Breast epithelium (tissue), 4 donors: ENCODE measurements around the gene DNMT3L. TPM values are rescaled to one million over a fixed set of nuclear protein-coding genes. Genes with fewer than 3 reads are reported as not detected.
"Not testable (repeated sequence)": the region's sequence is repeated elsewhere in the genome, so short reads cannot be mapped to it uniquely, and the experiment has no call there.

Source experiments
- DNase-seq, 2 donors: peaks; one replicate each; pipeline ENCODE4 v3.0.0-alpha.2; 2019; ENCODE audit warnings: low spot score in 2 of 2
- H3K27ac ChIP-seq, 2 donors: fragments of 200-600 bp; sonication (generic) in 1 of 2; one replicate each; pipeline ENCODE4 v1.5.1; 2016 to 2019; ENCODE audit warnings: mild to moderate bottlenecking in 1 of 2
- H3K27me3 ChIP-seq, 2 donors: fragments of 200-600 bp; sonication (generic) in 1 of 2; one replicate each; pipeline versions ENCODE4 v1.5.1 to v1.6.0; 2017 to 2019; ENCODE audit warnings: control low read depth in 1 of 2, mild to moderate bottlenecking in 1 of 2
- H3K36me3 ChIP-seq: fragments of 200-600 bp; one replicate; pipeline ENCODE4 v1.5.1; 2019
- H3K4me1 ChIP-seq, 2 donors: fragments of 200-600 bp; sonication (generic); one replicate each; pipeline ENCODE4 v1.5.1; 2016 to 2019; ENCODE audit warnings: control low read depth in 1 of 2
- H3K4me3 ChIP-seq, 3 donors: fragments of 200-600 bp; sonication (generic); 1 replicate in 2 of 3; 2 replicates in 1 of 3; pipeline ENCODE4 v1.5.1; 2016 to 2019; ENCODE audit warnings: mild to moderate bottlenecking in 3 of 3, moderate library complexity in 2 of 3
- H3K9me3 ChIP-seq, 2 donors: fragments of 200-600 bp; sonication (generic) in 1 of 2; one replicate each; pipeline ENCODE4 v1.5.1; 2016 to 2019; ENCODE audit warnings: control low read depth in 1 of 2
- POLR2A ChIP-seq: fragments of 450-650 bp; IDR thresholded peaks from one replicate; pipeline ENCODE4 v1.6.1; 2016; ENCODE audit warnings: antibody characterized with exemption, mild to moderate bottlenecking, moderate library complexity
- POLR2AphosphoS5 ChIP-seq, 3 donors: sonication (generic); formaldehyde crosslinking; IDR thresholded peaks; one replicate each; pipeline ENCODE4 v1.6.1; 2017; ENCODE audit warnings: antibody characterized with exemption in 3 of 3
- intact Hi-C: fragments of 100-400 bp; cut with DNase I; formaldehyde crosslinking; loops from one replicate; pipeline ENCODE4 v1.15.1; 2023; ENCODE audit warnings: low total_unique reads
- total RNA-seq, 3 donors: library from RNA; depleted of rRNA; stranded (reverse); fragments of >200 nt; gene quantifications; one replicate each; pipeline ENCODE4 v1.1.0, GENCODE V29; 2016
- TF ChIP-seq, protein P1 (sequence below), 3 donors: fragments of 450-650 bp; IDR thresholded peaks; one replicate each; pipeline ENCODE4 v1.5.1; 2016 to 2017; ENCODE audit warnings: antibody characterized with exemption in 3 of 3, mild to moderate bottlenecking in 3 of 3, moderate library complexity in 3 of 3

The DNMT3L gene
- total RNA-seq, 3 donors from 2014 or later: not detected

DNA sequence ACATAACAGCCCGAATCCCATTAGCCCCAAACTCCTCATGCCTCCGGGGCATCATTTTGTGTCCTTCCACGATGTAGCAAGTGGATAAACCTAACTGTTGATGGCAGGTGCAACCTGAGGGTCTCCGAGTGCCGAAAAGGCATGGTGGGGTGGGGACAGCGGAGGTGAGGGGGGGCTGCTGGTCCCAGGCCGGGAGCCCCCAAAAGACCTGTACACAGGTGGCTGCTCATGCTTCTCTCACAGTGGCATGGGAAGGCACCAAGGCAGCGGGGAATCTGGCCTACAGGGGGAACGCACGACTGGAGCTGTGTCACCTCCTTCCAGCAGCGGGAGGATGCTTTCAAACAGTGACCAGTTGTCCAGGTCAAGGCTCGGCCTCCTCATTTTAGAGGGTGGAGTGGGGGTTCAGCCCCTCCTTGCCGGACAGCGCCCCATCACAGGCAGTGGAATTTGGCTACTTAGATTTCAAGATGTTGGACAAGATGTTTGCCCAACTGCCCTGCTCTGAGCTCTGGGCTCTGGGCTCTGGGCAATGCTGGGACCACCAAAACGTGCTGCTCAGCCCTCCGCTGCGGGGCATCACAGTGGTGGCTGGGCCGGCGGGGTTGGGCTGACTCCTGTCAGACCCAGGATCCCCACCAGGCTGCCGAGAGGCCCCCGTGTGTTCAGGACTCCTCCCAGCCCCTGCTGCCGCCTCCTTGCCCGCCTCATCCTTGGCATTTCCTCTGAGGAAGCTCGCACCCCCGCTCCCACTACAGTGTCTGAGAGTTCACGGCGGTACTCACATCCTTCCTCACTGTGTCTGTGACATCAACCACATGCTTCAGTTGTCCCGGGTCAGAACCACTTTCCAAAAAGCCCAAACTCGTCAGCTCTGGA lies 7.6 kb downstream of the DNMT3L start:
- Histone ChIP-seq H3K4me1 (no peaks in the 10 kb centered on the region), H3K36me3 (no peaks in the 10 kb centered on the region), H3K4me3 (no peak overlapping the region), H3K27ac (no peak overlapping the region), H3K9me3 (no peaks in the 10 kb centered on the region), H3K27me3 (no peaks in the 10 kb centered on the region)
- TF ChIP-seq POLR2A (no peak), POLR2AphosphoS5 (IDR thresholded peaks at IDR 0.05) (no peak)
- TF ChIP-seq, protein P1, sequence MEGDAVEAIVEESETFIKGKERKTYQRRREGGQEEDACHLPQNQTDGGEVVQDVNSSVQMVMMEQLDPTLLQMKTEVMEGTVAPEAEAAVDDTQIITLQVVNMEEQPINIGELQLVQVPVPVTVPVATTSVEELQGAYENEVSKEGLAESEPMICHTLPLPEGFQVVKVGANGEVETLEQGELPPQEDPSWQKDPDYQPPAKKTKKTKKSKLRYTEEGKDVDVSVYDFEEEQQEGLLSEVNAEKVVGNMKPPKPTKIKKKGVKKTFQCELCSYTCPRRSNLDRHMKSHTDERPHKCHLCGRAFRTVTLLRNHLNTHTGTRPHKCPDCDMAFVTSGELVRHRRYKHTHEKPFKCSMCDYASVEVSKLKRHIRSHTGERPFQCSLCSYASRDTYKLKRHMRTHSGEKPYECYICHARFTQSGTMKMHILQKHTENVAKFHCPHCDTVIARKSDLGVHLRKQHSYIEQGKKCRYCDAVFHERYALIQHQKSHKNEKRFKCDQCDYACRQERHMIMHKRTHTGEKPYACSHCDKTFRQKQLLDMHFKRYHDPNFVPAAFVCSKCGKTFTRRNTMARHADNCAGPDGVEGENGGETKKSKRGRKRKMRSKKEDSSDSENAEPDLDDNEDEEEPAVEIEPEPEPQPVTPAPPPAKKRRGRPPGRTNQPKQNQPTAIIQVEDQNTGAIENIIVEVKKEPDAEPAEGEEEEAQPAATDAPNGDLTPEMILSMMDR (IDR thresholded peaks at IDR 0.05): no peak
- DNase-seq: no peak
- intact Hi-C loops: no loop called here

DNA sequence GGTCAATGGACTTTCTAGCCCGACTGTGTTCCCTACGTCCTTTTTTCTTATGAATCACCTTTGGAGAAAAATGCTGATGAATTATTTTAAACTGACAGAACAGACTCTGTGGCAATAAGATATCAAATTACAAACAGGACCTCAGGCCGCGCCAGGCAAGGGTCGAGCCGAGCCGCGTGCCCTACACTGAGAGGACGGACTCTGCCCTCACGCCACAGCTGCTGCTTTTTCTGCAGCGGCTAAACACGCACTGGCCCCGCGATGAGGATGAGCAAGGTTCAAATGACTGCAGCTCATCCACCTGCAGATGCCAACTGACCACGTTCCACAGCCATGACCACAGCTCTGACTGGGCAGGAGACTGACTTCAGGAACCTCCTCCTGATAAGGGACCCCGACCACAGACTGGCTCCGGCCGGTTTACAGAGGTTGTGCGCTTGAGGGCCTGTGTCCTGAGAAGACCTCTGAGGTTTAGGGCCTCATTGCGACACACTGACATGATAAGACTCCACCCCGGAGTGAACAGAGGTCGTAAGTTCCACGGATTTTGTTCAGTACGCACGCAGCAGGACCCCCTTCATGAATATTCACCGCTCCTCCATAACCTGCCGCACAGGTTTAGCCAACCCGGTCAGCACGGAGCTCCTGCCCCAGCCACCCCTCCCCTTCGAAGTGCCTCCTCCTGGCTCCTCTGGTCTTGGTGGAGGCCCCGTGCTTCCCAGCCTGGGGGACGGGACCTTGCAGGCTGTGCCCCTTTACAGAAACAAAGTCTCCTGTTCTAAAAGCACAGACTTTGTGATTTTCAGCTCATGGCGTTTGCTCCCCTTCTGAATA lies 12.3 kb downstream of the DNMT3L start:
- intact Hi-C loops, DNase-seq: not testable (repeated sequence)

DNA sequence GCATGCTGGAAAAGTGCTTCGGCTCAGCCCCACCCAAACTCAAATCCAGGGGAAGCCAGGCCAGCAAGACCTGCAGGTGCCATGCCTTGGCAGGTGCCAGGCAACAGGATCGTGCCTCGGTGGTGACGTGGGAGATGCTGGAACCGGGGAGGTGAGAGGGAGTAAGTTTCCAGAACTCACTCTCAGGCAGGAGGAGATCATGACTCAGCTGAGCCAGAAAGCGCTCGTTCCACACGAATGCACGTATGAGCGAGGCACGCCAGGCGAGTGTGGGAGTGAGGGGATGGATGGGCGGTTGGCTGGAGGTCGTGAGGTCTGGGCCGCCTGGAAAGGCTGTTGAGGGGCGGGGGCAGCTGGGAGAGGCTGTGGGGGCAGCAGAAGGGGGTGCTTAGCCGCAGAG lies 13.8 kb downstream of the DNMT3L start:
- H3K27me3 ChIP-seq, DNase-seq, H3K36me3 ChIP-seq, H3K9me3 ChIP-seq, H3K4me1 ChIP-seq, H3K27ac ChIP-seq, H3K4me3 ChIP-seq, intact Hi-C loops: not testable (repeated sequence)

More for the DNA sequence above, 12.3 kb downstream of the DNMT3L start:
- not testable (repeated sequence) for H3K36me3 ChIP-seq, H3K27me3 ChIP-seq, H3K4me1 ChIP-seq, H3K4me3 ChIP-seq, H3K9me3 ChIP-seq, H3K27ac ChIP-seq

DNA sequence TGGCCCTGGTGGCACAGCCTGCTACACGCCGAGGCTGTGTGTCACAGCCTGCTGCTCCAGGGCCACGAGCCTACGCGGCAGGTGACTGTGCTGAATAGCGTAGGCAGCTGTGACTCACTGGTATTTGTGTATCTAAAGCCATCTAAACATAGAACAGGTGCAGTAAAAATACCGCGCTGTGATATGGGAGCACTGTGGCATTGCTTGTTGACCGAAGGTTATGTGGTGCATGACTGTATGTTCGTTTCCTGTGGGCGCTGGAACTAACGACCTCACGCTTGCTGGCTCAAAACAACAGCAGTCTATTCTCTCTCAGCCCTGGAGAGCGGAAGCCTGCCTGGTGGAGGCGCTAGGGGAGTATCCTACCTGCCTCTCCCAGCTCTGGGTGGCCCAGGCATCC lies 17.7 kb downstream of the DNMT3L start:
- DNase-seq, H3K27me3 ChIP-seq, H3K4me3 ChIP-seq, H3K36me3 ChIP-seq, H3K4me1 ChIP-seq, H3K27ac ChIP-seq, intact Hi-C loops, H3K9me3 ChIP-seq: not testable (repeated sequence)

DNA sequence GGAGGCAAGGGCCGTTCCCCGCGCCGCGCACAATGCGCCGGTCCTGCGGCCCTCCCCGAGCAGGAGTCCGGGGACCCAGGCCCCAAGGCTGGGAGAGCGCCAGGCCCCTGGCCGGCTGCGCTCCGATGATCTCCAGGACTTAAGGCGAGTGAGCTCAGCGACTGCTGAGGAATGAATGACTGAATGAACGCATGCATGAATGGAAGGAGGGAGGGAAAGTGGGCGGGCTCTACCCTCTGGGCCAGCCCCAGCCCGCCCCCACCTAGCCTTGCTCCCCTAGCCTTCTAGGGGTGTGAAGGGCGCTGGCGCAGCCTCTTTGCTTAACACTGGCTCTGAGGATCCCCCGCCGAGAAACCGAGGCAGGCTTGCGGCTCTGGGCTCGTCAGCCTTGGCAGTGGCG lies 20.4 kb downstream of the DNMT3L start:
- H3K27me3 ChIP-seq, H3K4me3 ChIP-seq, DNase-seq, intact Hi-C loops, H3K27ac ChIP-seq, H3K9me3 ChIP-seq, H3K4me1 ChIP-seq, H3K36me3 ChIP-seq: not testable (repeated sequence)

DNA sequence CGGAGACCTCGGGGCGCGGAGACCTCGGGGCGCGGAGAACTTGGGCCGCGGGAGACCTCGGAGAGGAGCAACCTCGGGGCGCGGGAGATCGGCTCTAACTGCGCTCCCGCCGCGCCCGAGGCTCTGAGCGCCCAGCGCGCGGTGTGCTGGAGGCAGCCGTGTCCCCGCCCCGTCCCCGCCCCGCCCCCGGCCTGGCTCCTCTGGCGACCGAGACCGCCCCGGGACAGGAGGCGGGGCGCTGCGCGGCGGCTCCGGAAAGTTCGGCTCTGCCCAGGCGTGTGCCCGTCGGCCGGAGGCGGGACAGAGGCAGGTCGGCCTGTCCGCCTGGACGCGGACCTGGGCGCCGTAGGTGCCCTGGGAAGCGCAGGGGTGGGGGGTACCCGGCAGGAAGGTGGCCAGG lies 20.9 kb downstream of the DNMT3L start, which contains the start of gene ICOSLG:
TSS of gene ICOSLG (minus strand) at position 102 of the 400 bp plus-strand sequence. CDS start 126 bp downstream, outside the sequence.
- H3K27me3 ChIP-seq, H3K27ac ChIP-seq, H3K9me3 ChIP-seq, DNase-seq, intact Hi-C loops, H3K4me3 ChIP-seq, H3K36me3 ChIP-seq, H3K4me1 ChIP-seq: not testable (repeated sequence)

DNA sequence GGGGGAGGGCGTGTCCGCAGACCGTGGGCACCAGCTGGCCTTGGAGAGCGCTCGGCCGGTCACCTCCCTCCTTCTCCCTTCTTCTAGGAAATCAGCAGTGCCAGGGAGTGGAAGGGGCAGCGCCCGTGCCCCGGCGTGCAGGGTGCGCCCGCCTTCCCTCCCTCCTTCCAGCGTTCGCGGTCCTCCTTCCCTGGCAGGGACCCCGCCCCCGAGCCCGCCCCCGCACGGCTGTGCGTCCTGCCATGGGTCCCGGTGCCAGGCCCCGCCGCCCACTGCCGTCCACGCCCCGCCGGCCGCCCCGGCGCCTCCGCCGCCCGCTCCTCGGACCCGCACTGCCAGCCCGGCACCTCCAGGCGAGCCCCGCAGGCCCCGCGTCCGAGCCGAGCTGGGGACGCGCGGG lies 21.3 kb downstream of the DNMT3L start:
- H3K27ac ChIP-seq, intact Hi-C loops, H3K4me1 ChIP-seq, H3K36me3 ChIP-seq, H3K4me3 ChIP-seq, H3K9me3 ChIP-seq, DNase-seq, H3K27me3 ChIP-seq: not testable (repeated sequence)

DNA sequence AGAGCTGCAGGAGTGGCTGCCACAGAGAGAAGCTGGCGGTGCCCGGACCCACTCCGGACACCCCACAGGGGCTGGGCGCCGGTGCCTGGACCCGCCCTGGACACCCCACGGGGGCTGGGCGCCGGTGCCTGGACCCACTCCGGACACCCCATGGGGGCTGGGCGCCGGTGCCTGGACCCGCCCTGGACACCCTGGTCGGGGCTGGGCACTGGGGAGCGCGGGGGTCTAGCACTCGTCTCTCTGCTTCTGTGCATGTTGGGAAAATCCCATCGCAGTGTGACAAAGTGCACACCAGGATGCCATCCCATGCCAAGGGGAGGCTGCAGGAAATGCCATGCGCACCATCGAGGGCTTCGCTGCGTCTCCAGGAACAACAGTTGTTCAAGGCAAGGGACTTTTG lies 32.1 kb downstream of the DNMT3L start:
- H3K9me3 ChIP-seq, DNase-seq, H3K27me3 ChIP-seq, H3K27ac ChIP-seq, H3K4me1 ChIP-seq, H3K36me3 ChIP-seq, intact Hi-C loops, H3K4me3 ChIP-seq: not testable (repeated sequence)

DNA sequence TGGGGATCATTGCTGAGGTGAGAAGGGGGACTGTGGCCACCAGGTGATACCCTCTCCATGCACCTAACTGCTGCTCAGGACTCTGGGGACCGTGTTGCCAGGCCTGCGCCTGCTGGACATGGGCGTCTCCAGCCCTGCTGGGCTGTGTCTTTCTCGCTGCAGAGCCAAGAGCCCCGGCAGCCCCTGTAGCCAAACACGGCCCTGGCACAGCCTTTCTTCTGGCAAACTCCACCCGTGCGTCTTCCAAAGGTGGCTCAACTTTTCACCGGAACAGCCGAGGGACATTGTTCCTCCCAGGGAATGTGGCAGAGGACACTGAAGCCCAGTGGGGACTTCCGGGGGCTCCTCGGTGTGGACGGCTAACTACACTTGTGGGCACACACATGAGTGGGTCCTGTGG lies 33.6 kb downstream of the DNMT3L start:
- H3K4me1 ChIP-seq, intact Hi-C loops, H3K36me3 ChIP-seq, DNase-seq, H3K27me3 ChIP-seq, H3K9me3 ChIP-seq, H3K27ac ChIP-seq, H3K4me3 ChIP-seq: not testable (repeated sequence)

DNA sequence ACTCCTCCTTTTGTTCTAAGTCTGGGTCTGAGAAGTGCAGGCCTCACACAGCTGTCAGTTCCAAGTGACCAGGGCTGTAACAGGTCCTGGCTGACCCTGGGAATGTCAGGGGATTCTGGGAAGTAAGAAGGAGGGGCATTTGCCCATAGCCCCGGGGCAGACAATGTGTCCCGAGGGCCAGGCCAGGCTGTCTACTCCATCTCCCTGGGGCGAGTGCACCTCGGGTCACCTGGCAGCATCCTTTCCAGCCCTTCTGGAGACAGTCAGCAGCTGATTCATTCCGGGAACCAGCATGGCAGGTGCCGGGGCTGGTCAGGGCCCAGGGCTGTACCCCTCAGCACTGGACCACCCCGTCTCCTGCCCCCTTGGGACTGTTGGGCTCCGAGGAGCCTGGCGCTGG lies 34.1 kb downstream of the DNMT3L start:
- H3K36me3 ChIP-seq, H3K27me3 ChIP-seq, H3K9me3 ChIP-seq, H3K4me3 ChIP-seq, DNase-seq, H3K27ac ChIP-seq, intact Hi-C loops, H3K4me1 ChIP-seq: not testable (repeated sequence)

DNA sequence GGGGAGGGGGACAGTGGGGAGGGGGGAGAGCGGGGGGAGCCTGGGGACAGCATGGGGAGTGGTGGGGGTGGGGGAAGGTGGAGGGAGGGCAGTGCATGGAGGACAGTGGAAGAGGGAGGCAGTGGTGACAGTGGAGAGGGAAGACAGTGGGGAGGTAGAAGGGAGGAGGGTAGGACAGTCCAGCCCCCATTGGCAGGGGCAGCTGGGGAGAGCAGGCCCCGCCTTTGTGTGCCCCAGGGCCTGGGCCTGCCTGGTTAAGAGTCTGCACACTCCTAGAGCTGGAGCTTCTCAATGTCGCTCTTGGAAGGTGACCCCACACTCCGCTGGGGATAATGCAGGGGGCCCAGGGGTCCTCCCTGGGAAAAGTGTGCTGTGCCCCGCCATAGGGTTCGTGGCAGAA lies 36.1 kb downstream of the DNMT3L start:
- H3K4me3 ChIP-seq, H3K27ac ChIP-seq, H3K4me1 ChIP-seq, intact Hi-C loops, H3K9me3 ChIP-seq, H3K27me3 ChIP-seq, DNase-seq, H3K36me3 ChIP-seq: not testable (repeated sequence)

DNA sequence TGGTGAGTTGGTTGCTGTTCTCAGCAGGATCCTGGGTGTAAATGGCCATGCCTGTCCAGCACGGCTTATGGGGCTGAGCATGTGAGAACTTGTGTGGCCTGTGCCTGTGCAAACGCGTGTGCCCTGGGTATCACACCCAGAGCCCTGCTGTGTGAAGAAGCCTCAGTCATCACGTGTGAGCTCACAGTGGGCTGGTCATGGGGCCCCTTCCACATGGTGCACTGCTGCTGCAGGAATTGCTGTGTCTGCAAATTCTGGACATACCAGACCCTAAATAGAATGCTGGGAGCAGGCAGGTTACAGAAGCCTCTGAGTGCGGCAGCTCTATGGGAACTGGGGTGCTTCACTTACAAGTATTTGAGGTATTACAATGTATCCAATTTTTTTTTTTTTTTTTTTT lies 38.4 kb downstream of the DNMT3L start:
- H3K27ac ChIP-seq, intact Hi-C loops, H3K4me1 ChIP-seq, H3K36me3 ChIP-seq, H3K27me3 ChIP-seq, H3K9me3 ChIP-seq, H3K4me3 ChIP-seq, DNase-seq: not testable (repeated sequence)
